Activated CD8-positive, alpha-beta memory T cell treated with anti-CD3 and anti-CD28 coated beads for 24 hours (primary cell): Measurements from ENCODE around the gene RELA.

Source experiments
- DNase-seq: peaks from one replicate; pipeline ENCODE4 v3.0.0-alpha.2; 2020

Gene RELA

DNA sequence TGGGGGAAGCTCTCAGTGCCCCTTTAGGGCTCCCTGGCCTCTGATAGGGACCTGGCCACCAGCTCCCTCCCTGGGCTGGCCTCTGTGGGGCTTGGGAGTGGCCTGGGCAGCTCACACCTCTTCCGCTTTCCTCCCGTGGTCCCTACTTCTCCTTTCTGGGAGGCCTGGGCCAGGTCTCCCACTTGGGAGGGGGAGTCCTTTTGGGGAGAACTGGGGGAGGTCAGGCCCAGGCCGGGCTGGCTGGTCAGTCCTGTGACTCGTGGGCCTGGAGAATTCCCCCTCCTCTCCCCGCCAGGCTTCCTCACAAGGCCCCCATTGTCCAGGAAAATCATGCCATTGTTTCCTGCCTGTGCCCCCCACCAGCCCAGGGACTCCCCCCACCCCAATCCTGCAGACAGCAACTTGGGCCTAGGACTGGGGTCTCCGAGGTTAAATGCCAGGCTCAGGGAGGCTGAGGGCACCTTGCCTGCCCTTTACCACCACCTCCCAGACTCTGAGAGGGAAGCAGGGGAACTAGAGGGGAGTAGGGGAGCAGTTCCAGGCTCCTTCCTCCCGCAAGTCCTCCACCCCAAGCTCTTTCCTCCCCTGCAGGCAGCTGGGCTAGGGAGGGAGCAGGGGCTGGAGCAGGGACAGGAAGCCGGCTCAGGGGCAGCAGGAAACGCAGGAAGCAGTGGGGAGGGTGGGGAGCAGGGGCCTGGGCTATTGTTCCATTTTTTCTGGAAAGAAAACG lies 51.5 kb downstream of the RELA start:
- DNase-seq = no peak

- no peak for DNase-seq
Observed at GRCh38 chr11:65610404-65610803, 52.3 kb downstream of the RELA start.

- no peak for DNase-seq
Observed at GRCh38 chr11:65609665-65610064, 53.1 kb downstream of the RELA start.

DNA sequence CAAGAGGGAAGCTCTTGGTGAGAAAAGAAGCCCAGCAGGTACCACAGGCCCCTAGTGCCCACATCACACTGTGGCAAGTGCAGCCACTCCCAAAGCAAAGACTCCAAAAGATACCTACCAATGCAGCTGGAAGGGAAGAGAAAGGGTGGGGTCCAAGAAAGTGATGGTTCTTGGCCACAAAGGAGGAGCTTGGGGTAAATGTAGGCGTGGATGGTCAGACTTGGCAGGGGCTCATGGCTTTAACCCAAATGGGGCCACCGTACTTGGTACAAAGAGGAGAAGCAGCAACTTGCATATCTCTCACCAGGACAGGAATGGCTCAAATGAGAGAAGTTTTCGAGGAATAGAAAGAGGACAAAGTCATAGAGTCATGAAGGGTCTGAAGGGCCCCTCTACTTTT lies 53.5 kb downstream of the RELA start:
- no peak for DNase-seq

DNA sequence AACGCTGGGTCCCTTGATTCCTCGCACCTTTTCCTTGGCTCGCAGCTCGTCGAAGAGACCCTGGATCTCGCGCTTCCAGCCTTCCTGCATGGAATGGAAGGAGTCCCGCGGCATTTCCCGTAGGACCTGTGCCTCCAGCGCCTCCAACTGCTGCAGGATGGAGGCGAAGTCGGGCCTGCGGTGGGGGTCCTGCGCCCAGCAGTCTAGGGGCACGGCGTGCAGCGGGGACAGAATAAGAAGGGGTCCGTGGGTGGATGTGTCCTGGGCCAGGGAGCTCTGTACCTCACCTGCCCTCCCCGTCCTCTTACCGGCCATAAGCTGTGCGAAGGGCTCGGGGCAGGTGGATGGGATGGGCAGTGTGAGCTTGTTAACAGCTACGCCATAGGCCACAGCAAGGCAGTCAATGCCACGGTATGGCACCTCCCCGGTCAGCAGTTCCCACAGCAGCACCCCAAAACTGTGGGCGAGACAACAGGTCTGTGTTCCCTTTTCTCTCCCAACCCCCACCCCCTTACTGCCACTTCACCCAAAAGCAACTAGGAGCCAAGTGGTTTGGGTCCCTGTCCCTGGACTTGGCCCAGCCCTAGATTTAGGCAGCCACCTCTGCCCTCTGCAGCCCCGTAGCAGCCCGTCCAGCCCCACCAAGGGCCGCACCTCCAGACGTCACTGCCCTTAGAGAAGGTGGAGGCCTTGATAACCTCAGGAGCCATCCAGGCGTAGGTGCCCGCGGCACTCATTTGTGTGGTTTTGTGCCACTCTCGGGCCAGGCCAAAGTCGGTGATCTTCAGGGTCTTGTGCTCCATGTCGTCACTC lies 54.9 kb downstream of the RELA start:
- DNase-seq = no peak

- no peak for DNase-seq
Observed at GRCh38 chr11:65606876-65607613, 55.7 kb downstream of the RELA start.

DNA sequence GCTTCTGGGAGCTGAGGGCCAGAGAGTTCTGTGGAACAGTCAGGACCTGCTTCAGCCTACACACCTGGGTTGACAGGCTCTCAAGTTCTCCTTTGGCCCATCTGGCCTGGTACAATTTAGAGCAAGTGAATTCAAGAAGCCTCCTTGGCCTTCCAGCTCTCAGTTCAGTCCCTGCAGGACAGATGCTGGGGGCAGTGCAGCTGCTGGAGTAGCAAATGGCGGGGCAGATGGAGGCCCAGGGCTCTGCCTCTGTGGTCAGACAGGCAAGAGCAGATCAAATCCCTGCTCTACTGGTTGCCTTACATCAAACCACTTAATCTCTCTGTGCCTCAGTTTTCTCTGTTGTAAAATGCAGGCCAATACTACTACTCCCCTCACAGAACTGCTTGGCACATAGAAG lies 58.5 kb downstream of the RELA start:
- DNase-seq = no peak
